Measurements from ENCODE around the gene TOMM34.

DNA sequence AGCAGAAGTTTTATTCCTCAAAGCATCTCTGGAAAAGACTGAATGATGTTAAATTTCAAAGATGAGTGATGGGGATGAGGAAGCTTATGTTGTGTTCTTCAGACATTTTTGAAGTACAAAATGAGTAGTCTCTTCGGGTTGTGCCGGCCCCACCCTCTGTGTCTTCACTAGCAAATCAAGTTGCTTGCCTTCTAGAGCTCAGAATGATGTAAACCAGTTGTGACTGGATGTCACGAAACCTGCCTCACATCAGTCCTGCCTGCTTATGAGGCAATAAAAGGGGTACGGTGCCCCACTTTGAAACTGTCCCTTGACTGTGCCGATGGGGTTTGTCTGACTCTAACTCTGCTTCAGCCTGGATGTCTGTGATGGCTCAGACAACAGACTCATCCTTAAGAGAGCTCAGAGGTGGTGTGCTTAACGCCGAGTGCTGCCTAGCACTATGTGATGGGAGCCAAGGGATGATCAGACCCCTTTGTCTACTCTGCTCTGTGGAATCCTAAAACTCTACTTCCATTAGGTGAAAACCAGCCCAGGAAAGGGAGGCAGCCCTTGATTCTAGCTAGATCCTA lies 19.0 kb downstream of the TOMM34 start:
- TF ChIP-seq, protein P1, sequence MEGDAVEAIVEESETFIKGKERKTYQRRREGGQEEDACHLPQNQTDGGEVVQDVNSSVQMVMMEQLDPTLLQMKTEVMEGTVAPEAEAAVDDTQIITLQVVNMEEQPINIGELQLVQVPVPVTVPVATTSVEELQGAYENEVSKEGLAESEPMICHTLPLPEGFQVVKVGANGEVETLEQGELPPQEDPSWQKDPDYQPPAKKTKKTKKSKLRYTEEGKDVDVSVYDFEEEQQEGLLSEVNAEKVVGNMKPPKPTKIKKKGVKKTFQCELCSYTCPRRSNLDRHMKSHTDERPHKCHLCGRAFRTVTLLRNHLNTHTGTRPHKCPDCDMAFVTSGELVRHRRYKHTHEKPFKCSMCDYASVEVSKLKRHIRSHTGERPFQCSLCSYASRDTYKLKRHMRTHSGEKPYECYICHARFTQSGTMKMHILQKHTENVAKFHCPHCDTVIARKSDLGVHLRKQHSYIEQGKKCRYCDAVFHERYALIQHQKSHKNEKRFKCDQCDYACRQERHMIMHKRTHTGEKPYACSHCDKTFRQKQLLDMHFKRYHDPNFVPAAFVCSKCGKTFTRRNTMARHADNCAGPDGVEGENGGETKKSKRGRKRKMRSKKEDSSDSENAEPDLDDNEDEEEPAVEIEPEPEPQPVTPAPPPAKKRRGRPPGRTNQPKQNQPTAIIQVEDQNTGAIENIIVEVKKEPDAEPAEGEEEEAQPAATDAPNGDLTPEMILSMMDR (IDR thresholded peaks at IDR 0.05): no peak
- TF ChIP-seq ZFX (IDR thresholded peaks at IDR 0.05; ENCODE audit: borderline replicate concordance): no peak
